ENCODE results near the gene SLC12A2.
A peak's percentile ranks its signal among the peaks of the same experiment; 100 is the strongest.

SLC12A2 gene

GRCh38 chr5:128083033-128083810 is at the start of gene SLC12A2:
SLC12A2 (plus strand) TSS chr5:128083766; CDS start chr5:128083955, 189 bp downstream.
- DNase-seq (ENCODE audit: low spot score) = peak; percentile 89

GRCh38 chr5:128035689-128036088 is 47.9 kb upstream of the SLC12A2 start:
- no peak for DNase-seq (ENCODE audit: low spot score)

GRCh38 chr5:128036950-128037349 is 46.6 kb upstream of the SLC12A2 start:
- DNase-seq (ENCODE audit: low spot score) = no peak

GRCh38 chr5:128038643-128039042 is 44.9 kb upstream of the SLC12A2 start:
- DNase-seq (ENCODE audit: low spot score) = no peak

GRCh38 chr5:128040927-128041326 is 42.6 kb upstream of the SLC12A2 start:
- DNase-seq (ENCODE audit: low spot score) = no peak

- DNase-seq (ENCODE audit: low spot score) = no peak
Observed at GRCh38 chr5:128052780-128053179, 30.8 kb upstream of the SLC12A2 start.

GRCh38 chr5:128053291-128053954 is 30.1 kb upstream of the SLC12A2 start:
- DNase-seq (ENCODE audit: low spot score) = no peak

- no peak for DNase-seq (ENCODE audit: low spot score)
Observed at GRCh38 chr5:128060644-128061385, 22.8 kb upstream of the SLC12A2 start.

GRCh38 chr5:128062172-128062746 is 21.3 kb upstream of the SLC12A2 start:
- DNase-seq (ENCODE audit: low spot score) = no peak

GRCh38 chr5:128074171-128074570 is 9.4 kb upstream of the SLC12A2 start:
- no peak for DNase-seq (ENCODE audit: low spot score)

GRCh38 chr5:128074953-128075352 is 8.6 kb upstream of the SLC12A2 start:
- no peak for DNase-seq (ENCODE audit: low spot score)

GRCh38 chr5:128077526-128077925 is 6.0 kb upstream of the SLC12A2 start:
- no peak for DNase-seq (ENCODE audit: low spot score)

- no peak for DNase-seq (ENCODE audit: low spot score)
Observed at GRCh38 chr5:128081111-128081851, 2.3 kb upstream of the SLC12A2 start.

GRCh38 chr5:128082551-128083032 is 974 bp upstream of the SLC12A2 start:
- no peak for DNase-seq (ENCODE audit: low spot score)

GRCh38 chr5:128083811-128084227 is 253 bp downstream of the SLC12A2 start:
- DNase-seq (ENCODE audit: low spot score) = no peak

GRCh38 chr5:128084228-128085167 is 932 bp downstream of the SLC12A2 start:
- DNase-seq (ENCODE audit: low spot score) = peak; percentile 28

- DNase-seq (ENCODE audit: low spot score) = no peak
Observed at GRCh38 chr5:128085413-128085812, 1.8 kb downstream of the SLC12A2 start.

- no peak for DNase-seq (ENCODE audit: low spot score)
Observed at GRCh38 chr5:128091579-128091978, 8.0 kb downstream of the SLC12A2 start.

GRCh38 chr5:128092144-128092543 is 8.6 kb downstream of the SLC12A2 start:
- no peak for DNase-seq (ENCODE audit: low spot score)

- no peak for DNase-seq (ENCODE audit: low spot score)
Observed at GRCh38 chr5:128093368-128093767, 9.8 kb downstream of the SLC12A2 start.
